ENCODE data around the gene PIGP.
"Not testable (repeated sequence)": the region's sequence is repeated elsewhere in the genome, so short reads cannot be mapped to it uniquely, and the experiment has no call there.

PIGP gene

DNA sequence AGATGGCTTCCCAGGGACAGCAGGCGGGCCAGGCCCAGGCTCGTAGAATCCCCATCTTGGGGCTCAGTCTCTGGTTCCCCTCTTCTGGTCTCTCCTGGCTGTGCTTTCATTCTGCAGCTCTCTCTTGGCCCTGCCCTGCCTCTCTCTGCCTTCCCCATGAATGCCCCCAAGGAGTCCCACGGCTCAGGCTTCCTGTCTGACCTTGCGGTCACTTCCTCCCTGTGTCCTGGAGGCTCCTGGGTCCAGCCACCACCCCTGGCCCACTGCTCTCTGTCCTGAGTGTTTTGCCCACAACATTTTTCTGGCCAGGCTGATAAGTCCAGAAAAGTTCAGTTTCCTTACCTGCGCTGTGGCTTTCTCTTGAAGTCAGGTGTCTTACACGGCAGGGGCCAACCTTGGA, 29.1 kb downstream of the PIGP start:
- Histone ChIP-seq H3K27me3 (ENCODE audit: control insufficient read depth, insufficient read depth, low read length) (peaks cover 78% of the 10 kb centered on the region), H3K36me3 (ENCODE audit: control insufficient read depth, insufficient read depth, low read length) (no peaks in the 10 kb centered on the region), H3K9me3 (ENCODE audit: control insufficient read depth, insufficient read depth, low read length) (no peaks in the 10 kb centered on the region)

DNA sequence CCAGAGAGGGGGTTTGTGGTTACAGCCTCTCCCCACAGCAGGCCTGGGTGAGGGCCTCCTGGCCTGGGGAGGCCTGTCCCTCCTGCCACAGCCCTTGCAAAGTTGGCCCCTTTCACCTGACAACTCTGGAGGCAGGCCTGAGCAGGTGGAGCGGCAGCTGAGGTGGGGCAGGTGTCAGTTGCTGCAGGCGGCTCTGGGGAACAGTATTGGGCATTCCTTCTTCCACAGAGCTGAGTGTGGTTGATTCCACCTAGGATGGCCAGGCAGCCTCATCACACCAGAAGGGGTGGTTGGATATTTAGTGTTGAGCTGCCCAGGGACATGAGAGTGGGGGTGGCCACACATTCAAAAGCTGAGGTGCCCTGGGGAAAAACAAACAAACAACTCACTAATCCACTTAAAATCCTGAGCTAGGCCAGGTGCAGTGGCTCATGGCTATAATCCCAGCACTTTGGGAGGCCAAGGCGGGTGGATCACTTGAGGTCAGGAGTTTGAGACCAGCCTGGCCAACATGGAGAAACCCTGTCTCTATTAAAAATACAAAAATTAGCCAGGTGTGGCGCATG, 31.1 kb downstream of the PIGP start:
- H3K36me3 ChIP-seq (ENCODE audit: control insufficient read depth, insufficient read depth, low read length) = no peaks in the 10 kb centered on the region
- no peak overlapping the region for H3K4me3 ChIP-seq (ENCODE audit: low read depth, low read length)
- peaks cover 78% of the 10 kb centered on the region for H3K27me3 ChIP-seq (ENCODE audit: control insufficient read depth, insufficient read depth, low read length)
- peaks cover 8% of the 10 kb centered on the region for H3K4me1 ChIP-seq (ENCODE audit: control insufficient read depth, insufficient read depth, low read length)
- H3K27ac ChIP-seq (ENCODE audit: low read depth, low read length) = no peak overlapping the region
- H3K9ac ChIP-seq (ENCODE audit: low read depth, low read length) = no peak overlapping the region
- no peaks in the 10 kb centered on the region for H3K9me3 ChIP-seq (ENCODE audit: control insufficient read depth, insufficient read depth, low read length)

More for the DNA sequence above, 29.1 kb downstream of the PIGP start:
- peaks cover 25% of the 10 kb centered on the region for H3K4me1 ChIP-seq (ENCODE audit: control insufficient read depth, insufficient read depth, low read length)
- no peak overlapping the region for H3K9ac ChIP-seq (ENCODE audit: low read depth, low read length)
- no peak overlapping the region for H3K27ac ChIP-seq (ENCODE audit: low read depth, low read length)
- no peak overlapping the region for H3K4me3 ChIP-seq (ENCODE audit: low read depth, low read length)

DNA sequence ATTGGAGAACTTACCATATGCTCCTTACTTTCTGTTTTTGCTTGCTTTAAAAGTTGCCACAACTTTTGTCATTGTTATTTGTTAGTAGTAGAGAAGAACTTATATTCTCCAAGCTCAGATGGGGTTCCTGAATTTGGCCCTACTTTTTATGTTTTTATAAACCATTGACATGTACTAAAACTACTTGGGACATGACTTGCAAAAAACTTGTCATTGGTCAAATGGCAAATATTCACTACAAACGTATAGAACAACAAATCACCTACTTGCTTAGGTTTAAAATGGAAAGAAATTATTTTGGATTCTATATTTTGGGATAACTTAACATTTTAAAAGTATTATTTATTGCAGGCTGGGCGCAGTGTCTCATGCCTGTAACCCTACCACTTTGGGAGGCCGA, 32.7 kb downstream of the PIGP start:
- no peaks in the 10 kb centered on the region for H3K36me3 ChIP-seq (ENCODE audit: control insufficient read depth, insufficient read depth, low read length)
- peaks cover 4% of the 10 kb centered on the region for H3K4me1 ChIP-seq (ENCODE audit: control insufficient read depth, insufficient read depth, low read length)
- peaks cover 67% of the 10 kb centered on the region for H3K27me3 ChIP-seq (ENCODE audit: control insufficient read depth, insufficient read depth, low read length)
- H3K9ac ChIP-seq (ENCODE audit: low read depth, low read length) = no peak overlapping the region
- no peak overlapping the region for H3K27ac ChIP-seq (ENCODE audit: low read depth, low read length)
- H3K4me3 ChIP-seq (ENCODE audit: low read depth, low read length) = no peak overlapping the region
- H3K9me3 ChIP-seq (ENCODE audit: control insufficient read depth, insufficient read depth, low read length) = no peaks in the 10 kb centered on the region

DNA sequence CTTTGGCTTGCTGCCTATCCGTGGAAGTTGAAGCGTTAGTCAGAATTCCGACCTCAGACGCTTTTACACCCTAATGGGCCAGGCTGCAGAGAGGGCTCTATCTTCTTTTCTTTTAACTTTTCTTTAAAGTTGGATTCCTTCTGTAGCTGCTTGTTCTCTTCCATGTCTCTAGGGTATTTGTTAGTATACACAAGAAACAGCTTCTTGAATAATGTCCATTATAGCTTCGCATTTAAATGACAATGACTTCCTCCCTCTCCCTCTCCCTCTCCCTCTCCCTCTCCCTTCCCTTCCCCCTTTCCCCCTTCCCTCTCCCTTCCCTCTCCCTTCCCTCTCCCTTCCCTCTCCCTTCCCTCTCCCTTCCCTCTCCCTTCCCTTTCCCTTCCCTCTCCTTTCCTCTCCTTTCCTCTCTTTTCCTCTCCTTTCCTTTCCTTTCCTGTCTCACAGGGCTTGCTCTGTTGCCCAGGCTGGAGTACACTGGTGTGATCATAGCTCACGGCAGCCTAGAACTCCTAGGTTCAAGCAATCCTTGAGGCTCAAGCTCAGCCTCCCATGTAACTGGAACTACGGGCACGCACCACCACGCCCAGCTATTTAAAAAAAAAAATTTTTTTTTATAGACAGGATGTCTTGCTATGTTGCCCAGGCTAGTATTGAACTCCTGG, 33.3 kb downstream of the PIGP start:
- H3K27ac ChIP-seq (ENCODE audit: low read depth, low read length) = no peak overlapping the region
- H3K4me3 ChIP-seq (ENCODE audit: low read depth, low read length) = no peak overlapping the region
- no peaks in the 10 kb centered on the region for H3K9me3 ChIP-seq (ENCODE audit: control insufficient read depth, insufficient read depth, low read length)
- no peak overlapping the region for H3K9ac ChIP-seq (ENCODE audit: low read depth, low read length)
- H3K36me3 ChIP-seq (ENCODE audit: control insufficient read depth, insufficient read depth, low read length) = no peaks in the 10 kb centered on the region
- H3K4me1 ChIP-seq (ENCODE audit: control insufficient read depth, insufficient read depth, low read length) = peaks cover 4% of the 10 kb centered on the region
- peaks cover 65% of the 10 kb centered on the region for H3K27me3 ChIP-seq (ENCODE audit: control insufficient read depth, insufficient read depth, low read length)

DNA sequence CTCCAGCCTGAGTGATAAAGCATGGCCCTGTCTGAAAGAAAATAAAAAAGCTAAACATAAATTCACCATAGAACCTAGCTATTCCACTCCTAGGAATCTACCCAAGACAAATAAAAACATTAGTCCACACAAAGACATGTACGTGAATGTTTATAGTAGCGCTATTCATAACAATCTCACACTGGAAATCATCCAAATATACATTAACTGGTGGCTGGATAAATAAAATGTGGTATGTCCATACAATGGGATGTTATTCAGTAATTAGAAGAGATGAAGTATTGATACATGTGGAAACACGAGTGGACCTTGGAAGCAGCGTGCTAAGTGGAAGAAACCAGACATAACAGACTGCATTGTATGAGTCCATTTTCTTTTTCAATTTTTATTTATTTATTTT, 36.7 kb downstream of the PIGP start:
- Histone ChIP-seq H3K27me3 (ENCODE audit: control insufficient read depth, insufficient read depth, low read length) (peaks cover 47% of the 10 kb centered on the region), H3K9me3 (ENCODE audit: control insufficient read depth, insufficient read depth, low read length) (no peaks in the 10 kb centered on the region), H3K9ac (ENCODE audit: low read depth, low read length) (no peak overlapping the region), H3K4me1 (ENCODE audit: control insufficient read depth, insufficient read depth, low read length) (peaks cover 4% of the 10 kb centered on the region), H3K36me3 (ENCODE audit: control insufficient read depth, insufficient read depth, low read length) (no peaks in the 10 kb centered on the region), H3K4me3 (ENCODE audit: low read depth, low read length) (no peak overlapping the region), H3K27ac (ENCODE audit: low read depth, low read length) (no peak overlapping the region)

DNA sequence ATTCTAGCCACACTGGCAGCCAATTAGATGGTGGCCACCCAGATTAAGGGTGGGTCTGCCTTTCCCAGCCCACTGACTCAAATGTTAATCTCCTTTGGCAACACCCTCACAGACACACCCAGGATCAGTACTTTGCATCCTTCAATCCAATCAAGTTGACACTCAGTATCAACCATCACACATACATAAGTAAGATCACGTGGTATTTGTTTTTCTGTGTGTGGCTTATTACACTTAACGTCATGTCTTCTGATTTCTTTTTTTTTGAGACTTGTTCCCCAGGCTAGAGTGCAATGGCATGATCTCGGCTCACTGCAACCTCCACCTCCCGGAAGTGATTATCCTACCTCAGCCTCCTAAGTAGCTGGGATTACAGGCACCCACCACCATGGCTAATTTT, 38.5 kb downstream of the PIGP start:
- H3K4me1 ChIP-seq (ENCODE audit: control insufficient read depth, insufficient read depth, low read length); H3K27ac ChIP-seq (ENCODE audit: low read depth, low read length); H3K9ac ChIP-seq (ENCODE audit: low read depth, low read length); H3K4me3 ChIP-seq (ENCODE audit: low read depth, low read length); H3K36me3 ChIP-seq (ENCODE audit: control insufficient read depth, insufficient read depth, low read length); H3K9me3 ChIP-seq (ENCODE audit: control insufficient read depth, insufficient read depth, low read length): not testable (repeated sequence)
- peaks cover 31% of the 10 kb centered on the region for H3K27me3 ChIP-seq (ENCODE audit: control insufficient read depth, insufficient read depth, low read length)

DNA sequence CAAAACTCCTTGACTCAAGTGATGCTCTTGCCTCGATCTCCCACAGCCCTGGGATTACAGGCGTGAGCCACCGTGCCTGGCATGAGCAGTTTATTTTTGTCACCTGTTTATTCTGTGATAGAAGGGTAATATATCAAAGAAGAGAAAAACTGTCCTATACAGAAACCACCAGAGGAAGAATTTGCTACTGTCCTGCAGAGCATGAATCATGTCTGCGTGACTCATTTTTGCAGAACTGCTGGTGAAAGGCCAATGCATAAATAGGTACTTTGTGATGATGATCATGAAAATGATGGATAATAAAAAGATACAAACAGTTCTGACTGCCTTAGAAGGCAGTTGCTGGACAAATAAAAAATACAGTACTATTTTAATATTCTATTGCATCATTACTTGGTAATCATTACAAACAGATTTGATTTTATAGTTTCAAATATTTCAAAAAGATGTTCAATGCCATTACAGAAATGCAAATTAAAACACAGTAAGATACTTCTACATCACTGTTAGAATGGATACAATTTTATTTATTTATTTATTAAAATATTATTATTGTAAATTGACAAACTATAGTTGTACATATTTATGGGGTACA, 39.9 kb downstream of the PIGP start:
- Histone ChIP-seq H3K4me1 (ENCODE audit: control insufficient read depth, insufficient read depth, low read length) (no peaks in the 10 kb centered on the region), H3K9me3 (ENCODE audit: control insufficient read depth, insufficient read depth, low read length) (no peaks in the 10 kb centered on the region), H3K9ac (ENCODE audit: low read depth, low read length) (no peak overlapping the region), H3K36me3 (ENCODE audit: control insufficient read depth, insufficient read depth, low read length) (no peaks in the 10 kb centered on the region), H3K27ac (ENCODE audit: low read depth, low read length) (no peak overlapping the region), H3K4me3 (ENCODE audit: low read depth, low read length) (no peak overlapping the region), H3K27me3 (ENCODE audit: control insufficient read depth, insufficient read depth, low read length) (peaks cover 17% of the 10 kb centered on the region)

DNA sequence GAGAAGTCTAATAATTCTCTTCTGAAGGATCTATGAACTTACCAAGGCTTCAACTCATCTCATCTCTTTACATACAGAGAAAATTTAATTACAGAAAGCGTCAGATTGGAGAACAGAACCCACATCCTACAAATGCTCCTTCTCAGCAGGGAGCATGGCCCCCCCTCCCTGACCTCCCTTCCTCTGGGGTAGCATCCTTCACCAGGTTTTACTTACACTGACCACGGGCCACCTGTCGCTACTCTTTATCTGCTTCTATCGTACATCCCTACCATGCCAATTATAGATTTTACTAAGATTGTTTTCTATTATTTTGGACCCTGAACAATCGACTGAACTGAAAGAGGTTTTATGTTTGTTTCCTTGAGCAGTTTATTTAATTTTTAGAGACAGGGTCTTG, 40.6 kb downstream of the PIGP start:
- no peak overlapping the region for H3K27ac ChIP-seq (ENCODE audit: low read depth, low read length)
- no peak overlapping the region for H3K9ac ChIP-seq (ENCODE audit: low read depth, low read length)
- no peaks in the 10 kb centered on the region for H3K9me3 ChIP-seq (ENCODE audit: control insufficient read depth, insufficient read depth, low read length)
- no peaks in the 10 kb centered on the region for H3K36me3 ChIP-seq (ENCODE audit: control insufficient read depth, insufficient read depth, low read length)
- H3K4me1 ChIP-seq (ENCODE audit: control insufficient read depth, insufficient read depth, low read length) = no peaks in the 10 kb centered on the region
- H3K4me3 ChIP-seq (ENCODE audit: low read depth, low read length) = no peak overlapping the region
- H3K27me3 ChIP-seq (ENCODE audit: control insufficient read depth, insufficient read depth, low read length) = peaks cover 10% of the 10 kb centered on the region

DNA sequence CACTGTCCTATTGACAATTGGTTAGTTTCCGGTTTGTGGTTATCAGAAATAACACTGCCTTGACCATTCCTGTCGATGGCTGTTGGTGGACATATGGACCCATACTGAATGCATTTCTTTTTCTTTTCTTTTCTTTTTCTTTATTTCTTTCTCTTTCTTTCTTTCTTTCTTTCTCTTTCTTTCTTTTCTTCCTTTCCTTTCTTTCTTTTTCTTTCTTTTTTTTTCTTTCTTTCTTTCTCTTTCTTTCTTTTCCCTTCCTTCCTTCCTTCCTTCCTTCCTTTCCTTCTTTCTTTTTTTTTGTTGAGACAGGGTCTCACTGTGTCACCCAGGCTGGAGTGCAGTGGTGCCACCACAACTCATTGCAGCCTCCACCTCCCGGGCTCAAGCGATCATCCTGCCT, 42.0 kb downstream of the PIGP start:
- H3K4me3 ChIP-seq (ENCODE audit: low read depth, low read length) = no peak overlapping the region
- no peaks in the 10 kb centered on the region for H3K27me3 ChIP-seq (ENCODE audit: control insufficient read depth, insufficient read depth, low read length)
- no peaks in the 10 kb centered on the region for H3K4me1 ChIP-seq (ENCODE audit: control insufficient read depth, insufficient read depth, low read length)
- H3K9me3 ChIP-seq (ENCODE audit: control insufficient read depth, insufficient read depth, low read length) = no peaks in the 10 kb centered on the region
- H3K27ac ChIP-seq (ENCODE audit: low read depth, low read length) = no peak overlapping the region
- H3K9ac ChIP-seq (ENCODE audit: low read depth, low read length) = no peak overlapping the region
- H3K36me3 ChIP-seq (ENCODE audit: control insufficient read depth, insufficient read depth, low read length) = no peaks in the 10 kb centered on the region

DNA sequence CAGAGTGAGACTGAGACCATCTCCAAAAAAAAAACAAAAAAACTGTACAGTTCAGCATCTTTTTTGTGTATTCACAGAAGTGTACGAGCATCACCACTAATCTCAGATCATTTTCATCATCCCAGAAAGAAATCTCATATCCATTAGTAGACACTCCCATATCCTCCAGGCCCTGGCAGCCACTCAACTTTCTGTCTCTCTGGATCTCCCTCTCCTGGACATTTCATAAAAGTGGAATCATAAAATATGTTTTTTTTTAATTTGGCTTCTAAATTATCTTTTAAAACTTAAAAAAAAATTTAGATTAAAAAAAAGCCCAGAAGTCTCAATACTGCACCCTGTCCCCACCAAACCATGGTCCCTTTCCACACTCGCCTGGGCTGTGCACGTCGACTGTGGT, 44.3 kb downstream of the PIGP start:
- H3K27me3 ChIP-seq (ENCODE audit: control insufficient read depth, insufficient read depth, low read length) = no peaks in the 10 kb centered on the region
- H3K27ac ChIP-seq (ENCODE audit: low read depth, low read length) = no peak overlapping the region
- H3K4me1 ChIP-seq (ENCODE audit: control insufficient read depth, insufficient read depth, low read length) = no peaks in the 10 kb centered on the region
- no peak overlapping the region for H3K9ac ChIP-seq (ENCODE audit: low read depth, low read length)
- H3K36me3 ChIP-seq (ENCODE audit: control insufficient read depth, insufficient read depth, low read length) = no peaks in the 10 kb centered on the region
- no peaks in the 10 kb centered on the region for H3K9me3 ChIP-seq (ENCODE audit: control insufficient read depth, insufficient read depth, low read length)
- no peak overlapping the region for H3K4me3 ChIP-seq (ENCODE audit: low read depth, low read length)

DNA sequence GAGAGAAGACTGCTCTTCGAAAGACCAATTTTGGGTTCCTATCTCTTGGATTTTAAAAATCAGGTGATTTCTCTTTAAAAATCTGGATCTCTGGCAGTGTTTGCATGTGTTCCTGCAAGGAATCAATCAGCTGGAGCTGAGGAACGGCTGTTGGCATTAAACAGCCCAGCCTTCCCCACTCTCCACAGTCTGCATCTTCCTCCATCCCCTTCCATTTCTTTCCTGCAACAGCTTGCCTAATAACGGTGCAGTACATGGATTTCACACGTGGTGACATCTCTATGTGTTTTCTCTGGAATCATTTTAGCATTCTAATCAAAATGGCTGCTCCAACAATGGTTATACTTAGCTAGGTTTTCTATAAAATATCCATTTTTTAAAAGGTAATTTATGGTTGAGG, 46.4 kb downstream of the PIGP start:
- no peaks in the 10 kb centered on the region for H3K4me1 ChIP-seq (ENCODE audit: control insufficient read depth, insufficient read depth, low read length)

More for the DNA sequence above, 46.4 kb downstream of the PIGP start:
- Histone ChIP-seq H3K27me3 (ENCODE audit: control insufficient read depth, insufficient read depth, low read length) (no peaks in the 10 kb centered on the region), H3K27ac (ENCODE audit: low read depth, low read length) (no peak overlapping the region), H3K4me3 (ENCODE audit: low read depth, low read length) (no peak overlapping the region), H3K36me3 (ENCODE audit: control insufficient read depth, insufficient read depth, low read length) (no peaks in the 10 kb centered on the region), H3K9me3 (ENCODE audit: control insufficient read depth, insufficient read depth, low read length) (no peaks in the 10 kb centered on the region), H3K9ac (ENCODE audit: low read depth, low read length) (no peak overlapping the region)
